Caco-2 (cell line): ENCODE results near the gene POLR2L. TPM values are rescaled to one million over a fixed set of nuclear protein-coding genes. Genes with fewer than 3 reads are reported as not detected.

Source experiments
- BruUV-seq: library from RNA; stranded (reverse); fragments of 400-500 nt; replicated peaks from 2 replicates; lab custom pipeline; 2021; lab: Mats Ljungman, UMichigan
- CTCF ChIA-PET: fragments of 300-600 bp; sonication (Branson Sonifier 250); formaldehyde crosslinking; loops from one replicate; lab custom pipeline; 2022; ENCODE audit warnings: antibody characterized with exemption; lab: Charles Lee
- POLR2A ChIA-PET: fragments of 300-600 bp; sonication (Branson Sonifier 250); formaldehyde crosslinking; loops from one replicate; lab custom pipeline; 2022; ENCODE audit warnings: antibody characterized with exemption; lab: Charles Lee
- DNase-seq, 2 experiments: peaks; one replicate each; pipeline versions ENCODE4 v3.0.0 to v3.0.0-alpha.2; 2020 to 2022
- H3K27me3 ChIP-seq: replicated peaks from 2 replicates; pipeline ENCODE4 v1.6.0; 2011; ENCODE audit warnings: low read length; ENCODE audit not compliant: control insufficient read depth, insufficient read depth
- H3K36me3 ChIP-seq: 2 replicates; pipeline ENCODE4 v1.5.1; 2011; ENCODE audit warnings: low read length; ENCODE audit not compliant: control insufficient read depth, insufficient read depth
- H3K4me1 ChIP-seq: fragments of 250-450 bp; sonication (Bioruptor Pico); 2 replicates; pipeline ENCODE4 v1.5.1; 2020; ENCODE audit warnings: mild to moderate bottlenecking
- H3K4me3 ChIP-seq: 2 replicates; pipeline ENCODE4 v1.5.1; 2011; ENCODE audit warnings: low read depth, mild to moderate bottlenecking, control low read depth, low read length
- H3K9me3 ChIP-seq: fragments of 250-450 bp; sonication (Bioruptor Pico); 2 replicates; pipeline ENCODE4 v1.5.1; 2020; ENCODE audit warnings: mild to moderate bottlenecking, moderate library complexity
- H3K27ac Mint-ChIP-seq: one replicate; pipeline ENCODE4 v1.8.0; 2022; ENCODE audit warnings: mixed read lengths; ENCODE audit not compliant: unreplicated experiment
- H3K27me3 Mint-ChIP-seq: one replicate; pipeline ENCODE4 v1.8.0; 2022; ENCODE audit warnings: mixed read lengths; ENCODE audit not compliant: insufficient read depth, unreplicated experiment
- H3K36me3 Mint-ChIP-seq: one replicate; pipeline ENCODE4 v1.8.0; 2022; ENCODE audit warnings: mild to moderate bottlenecking, mixed read lengths; ENCODE audit not compliant: insufficient read depth, unreplicated experiment
- H3K4me1 Mint-ChIP-seq: one replicate; pipeline ENCODE4 v1.8.0; 2022; ENCODE audit warnings: low read depth, mixed read lengths; ENCODE audit not compliant: unreplicated experiment
- H3K4me3 Mint-ChIP-seq: one replicate; pipeline ENCODE4 v1.8.0; 2022; ENCODE audit warnings: mild to moderate bottlenecking, moderate library complexity, mixed read lengths; ENCODE audit not compliant: unreplicated experiment
- H3K9me3 Mint-ChIP-seq: one replicate; pipeline ENCODE4 v1.8.0; 2022; ENCODE audit warnings: mixed read lengths; ENCODE audit not compliant: unreplicated experiment
- intact Hi-C: fragments of 100-400 bp; cut with micrococcal nuclease; formaldehyde crosslinking; loops from one replicate; pipeline ENCODE4 v1.10.0; 2022; ENCODE audit not compliant: unreplicated experiment
- total RNA-seq: library from RNA; stranded (reverse); gene quantifications from 2 replicates; pipeline ENCODE4 v1.2.3, GENCODE V29; 2022
- TF ChIP-seq, protein P1 (sequence below), 2 experiments: fragments of 200-600 bp in 1 of 2; IDR thresholded peaks; 1 replicate in 1 of 2; 2 replicates in 1 of 2; pipeline versions ENCODE4 v1.5.1 to v1.8.0; 2011 to 2022; ENCODE audit warnings: antibody characterized with exemption in 1 of 2, control low read depth in 1 of 2, inconsistent platforms in 1 of 2, low read depth in 1 of 2, low read length in 1 of 2, mild to moderate bottlenecking in 1 of 2, moderate library complexity in 1 of 2; ENCODE audit not compliant: insufficient read depth in 1 of 2, severe bottlenecking in 1 of 2, unreplicated experiment in 1 of 2

Gene POLR2L
- total RNA-seq, 1 experiment from 2014 or later = 139 TPM

DNA sequence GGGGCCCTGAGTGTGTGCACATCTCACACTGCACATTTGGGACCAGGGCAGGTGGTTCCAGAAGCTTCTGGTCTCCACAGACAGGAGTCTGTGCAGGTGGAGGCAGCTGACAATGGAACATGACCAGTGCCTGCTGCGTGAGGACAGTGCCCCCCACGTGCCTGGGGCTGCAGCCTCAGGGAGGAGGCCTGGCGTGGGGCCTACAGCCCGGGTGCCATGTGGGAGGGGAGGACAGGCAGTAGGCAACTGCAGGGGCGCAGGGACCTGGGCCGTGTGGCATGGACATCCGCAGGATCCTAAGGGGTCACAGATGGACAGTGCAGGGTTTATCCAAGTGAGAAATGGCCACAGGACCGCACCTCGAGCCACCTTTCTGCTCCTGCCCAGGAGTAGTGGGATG lies 29.1 kb upstream of the POLR2L start:
- Mint-ChIP-seq H3K9me3 (no peaks in the 10 kb centered on the region), H3K27ac (no peak overlapping the region), H3K27me3 (no peaks in the 10 kb centered on the region), H3K36me3 (peaks cover 78% of the 10 kb centered on the region), H3K4me1 (no peaks in the 10 kb centered on the region), H3K4me3 (no peak overlapping the region)
- H3K4me3 ChIP-seq = no peak overlapping the region
- BruUV-seq = no TSS peak
- TF ChIP-seq, protein P1, sequence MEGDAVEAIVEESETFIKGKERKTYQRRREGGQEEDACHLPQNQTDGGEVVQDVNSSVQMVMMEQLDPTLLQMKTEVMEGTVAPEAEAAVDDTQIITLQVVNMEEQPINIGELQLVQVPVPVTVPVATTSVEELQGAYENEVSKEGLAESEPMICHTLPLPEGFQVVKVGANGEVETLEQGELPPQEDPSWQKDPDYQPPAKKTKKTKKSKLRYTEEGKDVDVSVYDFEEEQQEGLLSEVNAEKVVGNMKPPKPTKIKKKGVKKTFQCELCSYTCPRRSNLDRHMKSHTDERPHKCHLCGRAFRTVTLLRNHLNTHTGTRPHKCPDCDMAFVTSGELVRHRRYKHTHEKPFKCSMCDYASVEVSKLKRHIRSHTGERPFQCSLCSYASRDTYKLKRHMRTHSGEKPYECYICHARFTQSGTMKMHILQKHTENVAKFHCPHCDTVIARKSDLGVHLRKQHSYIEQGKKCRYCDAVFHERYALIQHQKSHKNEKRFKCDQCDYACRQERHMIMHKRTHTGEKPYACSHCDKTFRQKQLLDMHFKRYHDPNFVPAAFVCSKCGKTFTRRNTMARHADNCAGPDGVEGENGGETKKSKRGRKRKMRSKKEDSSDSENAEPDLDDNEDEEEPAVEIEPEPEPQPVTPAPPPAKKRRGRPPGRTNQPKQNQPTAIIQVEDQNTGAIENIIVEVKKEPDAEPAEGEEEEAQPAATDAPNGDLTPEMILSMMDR (IDR thresholded peaks at IDR 0.05; ENCODE audit: insufficient read depth in 1 of 2, low read depth in 1 of 2, low read length in 1 of 2, severe bottlenecking in 1 of 2, unreplicated experiment in 1 of 2) = no peak
- no peaks in the 10 kb centered on the region for H3K9me3 ChIP-seq
- ChIA-PET CTCF (no interaction called here), POLR2A (no interaction called here)
- no peaks in the 10 kb centered on the region for H3K4me1 ChIP-seq
- H3K27me3 ChIP-seq = no peaks in the 10 kb centered on the region
- no peak for DNase-seq
- intact Hi-C loops = no loop called here
- H3K36me3 ChIP-seq = no peaks in the 10 kb centered on the region; the same call in 1 of the 2 replicates

DNA sequence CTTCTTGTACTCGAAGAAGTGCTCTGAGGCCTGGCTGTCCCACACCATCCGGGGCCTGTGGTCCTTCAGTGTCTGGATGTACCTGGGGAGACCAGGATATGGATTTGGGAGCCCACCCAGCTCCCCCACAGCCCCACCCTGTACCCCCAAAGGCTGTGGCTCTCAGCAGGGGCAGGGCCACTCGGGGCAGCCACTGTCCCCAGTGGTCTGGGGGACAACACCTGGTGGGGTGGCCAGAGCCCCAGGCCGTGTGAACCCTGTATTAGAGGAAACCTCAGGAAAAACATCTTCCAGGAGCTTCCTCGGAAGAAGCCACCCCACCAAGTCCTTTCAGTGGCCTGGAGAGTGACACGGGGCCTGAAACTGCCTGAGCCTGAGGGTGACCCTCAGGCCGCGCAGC lies 28.1 kb upstream of the POLR2L start:
- no peaks in the 10 kb centered on the region for H3K4me1 Mint-ChIP-seq
- H3K9me3 Mint-ChIP-seq = no peaks in the 10 kb centered on the region
- no peaks in the 10 kb centered on the region for H3K27me3 ChIP-seq
- no peaks in the 10 kb centered on the region for H3K9me3 ChIP-seq
- ChIA-PET CTCF (interaction anchor here (0.6 to 1.4 kb wide), 5 partner anchors 16 to 181 kb away, joined by 3 to 13 read pairs (median 3); no protein-coding TSS in a partner anchor), POLR2A (no interaction called here)
- TF ChIP-seq, protein P1 (IDR thresholded peaks at IDR 0.05; ENCODE audit: insufficient read depth in 1 of 2, low read depth in 1 of 2, low read length in 1 of 2, severe bottlenecking in 1 of 2, unreplicated experiment in 1 of 2) = no peak
- H3K4me1 ChIP-seq = no peaks in the 10 kb centered on the region
- no peak overlapping the region for H3K4me3 ChIP-seq
- intact Hi-C loops = no loop called here
- H3K27me3 Mint-ChIP-seq = no peaks in the 10 kb centered on the region
- DNase-seq = no peak
- no peaks in the 10 kb centered on the region; the same call in none of the 2 replicates for H3K36me3 ChIP-seq
- BruUV-seq = no TSS peak
- no peak overlapping the region for H3K27ac Mint-ChIP-seq
- H3K36me3 Mint-ChIP-seq = peaks cover 81% of the 10 kb centered on the region
- no peak overlapping the region for H3K4me3 Mint-ChIP-seq

DNA sequence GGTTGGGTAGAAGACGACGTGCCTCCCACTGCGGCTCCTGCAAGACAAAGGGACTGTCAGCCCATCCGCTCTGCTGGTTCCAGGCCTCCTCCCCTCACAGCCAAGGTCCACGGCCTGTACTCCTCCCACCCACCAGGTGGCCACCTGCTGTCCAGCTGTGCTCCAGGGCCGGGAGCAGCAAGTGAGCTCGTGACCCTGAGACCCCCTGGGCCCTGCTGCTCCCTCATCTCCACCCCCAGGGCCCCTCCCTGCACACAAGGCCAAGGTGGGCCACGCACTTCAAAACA lies 27.7 kb upstream of the POLR2L start:
- H3K4me3 ChIP-seq = no peak overlapping the region
- no TSS peak for BruUV-seq
- H3K36me3 Mint-ChIP-seq = peaks cover 83% of the 10 kb centered on the region

More for the DNA sequence above, 27.7 kb upstream of the POLR2L start:
- Histone ChIP-seq H3K9me3 (no peaks in the 10 kb centered on the region), H3K36me3 (no peaks in the 10 kb centered on the region; the same call in none of the 2 replicates), H3K27me3 (no peaks in the 10 kb centered on the region), H3K4me1 (no peaks in the 10 kb centered on the region)
- TF ChIP-seq, protein P1 (IDR thresholded peaks at IDR 0.05; ENCODE audit: insufficient read depth in 1 of 2, low read depth in 1 of 2, low read length in 1 of 2, severe bottlenecking in 1 of 2, unreplicated experiment in 1 of 2) = peak; percentile 40 to 71
- Mint-ChIP-seq H3K4me3 (no peak overlapping the region), H3K27ac (no peak overlapping the region), H3K27me3 (no peaks in the 10 kb centered on the region), H3K4me1 (no peaks in the 10 kb centered on the region), H3K9me3 (no peaks in the 10 kb centered on the region)
- POLR2A ChIA-PET = no interaction called here
- intact Hi-C loops = no loop called here
- peak in 1 of 2 experiments; percentile 61 for DNase-seq
- CTCF ChIA-PET = interaction anchor here (0.6 to 1.4 kb wide), 5 partner anchors 15 to 181 kb away, joined by 3 to 13 read pairs (median 3); no protein-coding TSS in a partner anchor
